Panc1 (cell line): ENCODE results near the gene PODNL1.

Source experiments
- POLR2AphosphoS5 ChIP-seq: IDR thresholded peaks from 2 replicates; pipeline ENCODE4 v1.6.1; 2012; ENCODE audit warnings: mild to moderate bottlenecking, low read depth, low read length, moderate library complexity
- SIN3A ChIP-seq: IDR thresholded peaks from 2 replicates; pipeline ENCODE4 v1.6.1; 2012; ENCODE audit warnings: low read depth, mild to moderate bottlenecking, low read length, moderate library complexity, borderline replicate concordance; ENCODE audit not compliant: insufficient read depth
- TCF7L2 ChIP-seq: IDR thresholded peaks from 2 replicates; pipeline ENCODE4 v1.6.1; 2011; ENCODE audit warnings: mild to moderate bottlenecking, low read depth, low read length, inconsistent platforms
- TF ChIP-seq, protein P1 (sequence below): fragments of 450-650 bp; IDR thresholded peaks from 2 replicates; pipeline ENCODE4 v1.5.1; 2017; ENCODE audit warnings: mild to moderate bottlenecking
- TF ChIP-seq, protein P2 (sequence below), 2 experiments: IDR thresholded peaks; 2 replicates each; pipeline ENCODE4 v1.6.1; 2011 to 2012; ENCODE audit warnings: low read depth in 2 of 2, control low read depth in 1 of 2, low read length in 1 of 2, mild to moderate bottlenecking in 1 of 2, moderate library complexity in 1 of 2; ENCODE audit not compliant: insufficient read depth in 1 of 2

DNA sequence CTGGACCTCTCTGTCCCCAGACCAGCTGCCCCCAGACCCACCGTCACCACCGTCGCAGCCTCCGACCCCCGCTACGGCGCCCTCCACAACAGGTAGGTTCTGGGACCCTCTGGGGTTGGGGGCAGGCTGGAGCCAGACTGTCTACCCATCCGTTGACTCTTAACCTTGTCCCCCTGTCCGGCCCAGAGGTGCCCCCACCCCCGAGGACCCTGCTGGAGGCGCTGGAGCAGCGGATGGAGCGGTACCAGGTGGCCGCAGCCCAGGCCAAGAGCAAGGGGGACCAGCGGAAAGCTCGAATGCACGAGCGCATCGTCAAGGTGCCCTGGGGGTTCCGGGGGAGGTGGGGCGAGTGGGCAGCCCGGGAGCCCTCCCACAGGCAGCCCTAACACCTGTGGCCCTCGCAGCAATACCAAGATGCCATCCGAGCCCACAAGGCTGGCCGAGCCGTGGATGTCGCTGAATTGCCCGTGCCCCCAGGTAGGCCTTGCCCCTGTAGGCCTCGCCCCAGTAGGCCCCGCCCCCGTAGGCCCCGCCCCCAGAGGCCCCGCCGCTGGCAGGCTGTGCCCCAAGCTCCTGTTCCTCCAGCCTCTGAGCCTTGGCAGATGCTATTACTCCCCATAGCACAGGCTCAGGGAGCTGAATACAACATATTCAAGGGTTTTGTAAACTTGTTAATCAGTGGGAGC lies 19.3 kb downstream of the PODNL1 start:
- TF ChIP-seq, protein P1, sequence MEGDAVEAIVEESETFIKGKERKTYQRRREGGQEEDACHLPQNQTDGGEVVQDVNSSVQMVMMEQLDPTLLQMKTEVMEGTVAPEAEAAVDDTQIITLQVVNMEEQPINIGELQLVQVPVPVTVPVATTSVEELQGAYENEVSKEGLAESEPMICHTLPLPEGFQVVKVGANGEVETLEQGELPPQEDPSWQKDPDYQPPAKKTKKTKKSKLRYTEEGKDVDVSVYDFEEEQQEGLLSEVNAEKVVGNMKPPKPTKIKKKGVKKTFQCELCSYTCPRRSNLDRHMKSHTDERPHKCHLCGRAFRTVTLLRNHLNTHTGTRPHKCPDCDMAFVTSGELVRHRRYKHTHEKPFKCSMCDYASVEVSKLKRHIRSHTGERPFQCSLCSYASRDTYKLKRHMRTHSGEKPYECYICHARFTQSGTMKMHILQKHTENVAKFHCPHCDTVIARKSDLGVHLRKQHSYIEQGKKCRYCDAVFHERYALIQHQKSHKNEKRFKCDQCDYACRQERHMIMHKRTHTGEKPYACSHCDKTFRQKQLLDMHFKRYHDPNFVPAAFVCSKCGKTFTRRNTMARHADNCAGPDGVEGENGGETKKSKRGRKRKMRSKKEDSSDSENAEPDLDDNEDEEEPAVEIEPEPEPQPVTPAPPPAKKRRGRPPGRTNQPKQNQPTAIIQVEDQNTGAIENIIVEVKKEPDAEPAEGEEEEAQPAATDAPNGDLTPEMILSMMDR = no peak
- TF ChIP-seq POLR2AphosphoS5 (no peak), SIN3A (no peak), TCF7L2 (no peak)
- TF ChIP-seq, protein P2, sequence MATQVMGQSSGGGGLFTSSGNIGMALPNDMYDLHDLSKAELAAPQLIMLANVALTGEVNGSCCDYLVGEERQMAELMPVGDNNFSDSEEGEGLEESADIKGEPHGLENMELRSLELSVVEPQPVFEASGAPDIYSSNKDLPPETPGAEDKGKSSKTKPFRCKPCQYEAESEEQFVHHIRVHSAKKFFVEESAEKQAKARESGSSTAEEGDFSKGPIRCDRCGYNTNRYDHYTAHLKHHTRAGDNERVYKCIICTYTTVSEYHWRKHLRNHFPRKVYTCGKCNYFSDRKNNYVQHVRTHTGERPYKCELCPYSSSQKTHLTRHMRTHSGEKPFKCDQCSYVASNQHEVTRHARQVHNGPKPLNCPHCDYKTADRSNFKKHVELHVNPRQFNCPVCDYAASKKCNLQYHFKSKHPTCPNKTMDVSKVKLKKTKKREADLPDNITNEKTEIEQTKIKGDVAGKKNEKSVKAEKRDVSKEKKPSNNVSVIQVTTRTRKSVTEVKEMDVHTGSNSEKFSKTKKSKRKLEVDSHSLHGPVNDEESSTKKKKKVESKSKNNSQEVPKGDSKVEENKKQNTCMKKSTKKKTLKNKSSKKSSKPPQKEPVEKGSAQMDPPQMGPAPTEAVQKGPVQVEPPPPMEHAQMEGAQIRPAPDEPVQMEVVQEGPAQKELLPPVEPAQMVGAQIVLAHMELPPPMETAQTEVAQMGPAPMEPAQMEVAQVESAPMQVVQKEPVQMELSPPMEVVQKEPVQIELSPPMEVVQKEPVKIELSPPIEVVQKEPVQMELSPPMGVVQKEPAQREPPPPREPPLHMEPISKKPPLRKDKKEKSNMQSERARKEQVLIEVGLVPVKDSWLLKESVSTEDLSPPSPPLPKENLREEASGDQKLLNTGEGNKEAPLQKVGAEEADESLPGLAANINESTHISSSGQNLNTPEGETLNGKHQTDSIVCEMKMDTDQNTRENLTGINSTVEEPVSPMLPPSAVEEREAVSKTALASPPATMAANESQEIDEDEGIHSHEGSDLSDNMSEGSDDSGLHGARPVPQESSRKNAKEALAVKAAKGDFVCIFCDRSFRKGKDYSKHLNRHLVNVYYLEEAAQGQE (IDR thresholded peaks at IDR 0.05; ENCODE audit: insufficient read depth in 1 of 2, low read depth in 2 of 2, low read length in 1 of 2) = no peak
